ENCODE measurements around the gene GYG2.

GRCh38 chrX:2913118-2913517, 84.4 kb downstream of the GYG2 start:
- TF ChIP-seq CTCF (conservative IDR thresholded peaks at IDR 0.05; ENCODE audit: low read depth, low read length) (peak; percentile 48; the same call in 1 of the 2 replicates), EZH2 (IDR thresholded peaks at IDR 0.05; ENCODE audit: low read length, unreplicated experiment) (no peak)

Data from PC-3 (cell line).